NCI-H526 treated with DMSO at 0.1 percent for 48 hours (cell line): Measurements from ENCODE around the gene CABLES1.
"Not testable (repeated sequence)": the region's sequence is repeated elsewhere in the genome, so short reads cannot be mapped to it uniquely, and the experiment has no call there.

ENCODE experiments used
- DNase-seq: peaks from one replicate; lab custom pipeline; 2025; lab: John Stamatoyannopoulos, UW

The CABLES1 gene

GRCh38 chr18:23241833-23242496 is 106.7 kb downstream of the CABLES1 start:
- not testable (repeated sequence) for DNase-seq

GRCh38 chr18:23243178-23243577 is 107.9 kb downstream of the CABLES1 start:
- no peak for DNase-seq

- no peak for DNase-seq
These were observed 108.5 kb downstream of the CABLES1 start for GRCh38 chr18:23243816-23244215.

GRCh38 chr18:23244401-23244800 is 109.1 kb downstream of the CABLES1 start:
- DNase-seq = no peak

GRCh38 chr18:23245461-23245860 is 110.2 kb downstream of the CABLES1 start:
- DNase-seq = no peak

GRCh38 chr18:23247331-23247730 is 112.0 kb downstream of the CABLES1 start:
- DNase-seq = no peak

GRCh38 chr18:23247896-23248295 is 112.6 kb downstream of the CABLES1 start:
- DNase-seq = no peak

GRCh38 chr18:23248826-23249225 is 113.5 kb downstream of the CABLES1 start:
- no peak for DNase-seq

GRCh38 chr18:23249348-23249747 is 114.1 kb downstream of the CABLES1 start:
- no peak for DNase-seq

GRCh38 chr18:23250893-23251656 is 115.8 kb downstream of the CABLES1 start:
- no peak for DNase-seq

GRCh38 chr18:23253630-23254029 is 118.3 kb downstream of the CABLES1 start:
- no peak for DNase-seq

- no peak for DNase-seq
These were observed 121.9 kb downstream of the CABLES1 start for GRCh38 chr18:23257137-23257536.

GRCh38 chr18:23257686-23258565 is 122.6 kb downstream of the CABLES1 start:
- DNase-seq = no peak

GRCh38 chr18:23258566-23259469 is 123.5 kb downstream of the CABLES1 start:
- no peak for DNase-seq

GRCh38 chr18:23259701-23260681 is 124.7 kb downstream of the CABLES1 start:
- no peak for DNase-seq

- DNase-seq = no peak
These were observed 125.8 kb downstream of the CABLES1 start for GRCh38 chr18:23260926-23261590.

GRCh38 chr18:23263551-23264235 is 128.4 kb downstream of the CABLES1 start:
- DNase-seq = no peak

GRCh38 chr18:23265682-23266399 is 130.6 kb downstream of the CABLES1 start:
- no peak for DNase-seq
